Stimulated activated CD4-positive, alpha-beta T cell treated with anti-CD3 and anti-CD28 coated beads, Interleukin-4, amount 100 ng/mL, for 4 hours (primary cell): Measurements from ENCODE around the gene ANO7.
"Not testable (repeated sequence)": the region's sequence is repeated elsewhere in the genome, so short reads cannot be mapped to it uniquely, and the experiment has no call there.

ENCODE experiments used
- DNase-seq, 2 experiments: peaks; one replicate each; pipeline ENCODE4 v3.0.0-alpha.2; 2020

ANO7 gene

GRCh38 chr2:241191081-241191480 is 2.6 kb downstream of the ANO7 start:
- DNase-seq, result no peak

- DNase-seq, result no peak
Measured at GRCh38 chr2:241193271-241193670, 4.8 kb downstream of the ANO7 start.

GRCh38 chr2:241194811-241195210 is 6.3 kb downstream of the ANO7 start:
- no peak for DNase-seq

GRCh38 chr2:241195506-241196130 is 7.1 kb downstream of the ANO7 start:
- DNase-seq, result no peak

- not testable (repeated sequence) for DNase-seq
Measured at GRCh38 chr2:241197246-241197645, 8.8 kb downstream of the ANO7 start.

DNA sequence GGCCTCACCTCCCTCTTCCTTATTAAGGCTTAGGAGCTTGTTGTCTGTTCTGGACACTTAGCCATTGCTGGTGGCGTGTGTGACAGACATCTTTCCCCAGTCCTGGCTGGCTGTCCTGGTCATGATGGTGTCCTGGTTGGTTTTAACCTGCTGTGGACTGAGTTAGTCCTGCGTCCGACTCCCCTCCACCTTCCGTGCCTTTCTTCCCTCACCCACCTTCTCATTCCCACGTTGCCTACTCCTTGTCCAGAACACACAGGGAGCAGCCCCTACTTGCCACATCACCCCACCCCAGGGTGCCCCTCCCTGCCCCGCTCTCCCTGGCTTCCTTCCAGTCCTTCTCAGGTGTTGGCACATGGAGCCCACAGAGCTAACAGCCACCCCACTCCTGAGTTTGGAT is 9.5 kb downstream of the ANO7 start:
- no peak for DNase-seq

- no peak for DNase-seq
Measured at GRCh38 chr2:241198381-241199279, 10.2 kb downstream of the ANO7 start.

- DNase-seq, result no peak
Measured at GRCh38 chr2:241199286-241199685, 10.8 kb downstream of the ANO7 start.

DNA sequence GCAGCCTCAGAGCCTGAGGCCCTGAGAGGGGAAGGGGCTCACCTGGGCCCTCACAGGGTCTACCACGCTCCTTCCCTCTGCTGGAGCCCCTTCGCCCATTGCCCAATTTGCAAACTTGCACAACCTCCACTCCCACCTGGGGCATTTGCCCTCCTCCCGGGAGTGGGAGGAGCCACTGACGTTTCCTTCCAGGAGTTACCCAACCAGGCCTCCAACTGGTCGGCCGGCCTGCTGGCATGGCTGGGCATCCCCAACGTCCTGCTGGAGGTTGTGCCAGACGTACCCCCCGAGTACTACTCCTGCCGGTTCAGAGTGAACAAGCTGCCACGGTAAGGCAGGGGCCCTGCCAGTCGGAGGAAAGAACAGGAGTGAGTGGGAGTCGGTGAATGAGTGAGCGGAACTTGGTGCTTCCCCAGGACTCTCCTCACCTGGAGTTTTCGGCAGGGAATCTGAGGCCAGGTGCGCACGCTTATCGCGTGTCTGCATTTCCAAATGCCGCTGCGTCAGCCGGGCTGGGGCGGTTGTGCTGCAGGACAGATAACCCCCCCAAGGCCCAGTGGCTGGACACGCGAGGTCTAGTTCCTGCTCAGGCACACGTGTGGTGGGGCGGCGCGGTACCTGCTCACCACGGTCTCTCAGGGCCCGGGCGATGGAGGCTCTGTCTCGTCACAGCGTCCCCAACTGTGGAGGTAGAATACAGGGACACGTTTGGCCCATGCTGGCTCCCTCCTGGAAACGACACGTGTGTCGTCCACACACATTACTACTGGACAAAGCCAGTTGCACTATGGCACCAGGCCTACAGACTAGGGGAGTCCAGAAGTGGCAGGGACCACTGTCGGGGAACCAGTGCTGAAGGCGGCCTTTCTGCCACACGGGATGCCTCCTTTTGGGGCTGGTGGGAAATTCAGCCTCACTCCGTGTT is 11.7 kb downstream of the ANO7 start:
- DNase-seq, result no peak

GRCh38 chr2:241200822-241201395 is 12.4 kb downstream of the ANO7 start:
- no peak for DNase-seq

DNA sequence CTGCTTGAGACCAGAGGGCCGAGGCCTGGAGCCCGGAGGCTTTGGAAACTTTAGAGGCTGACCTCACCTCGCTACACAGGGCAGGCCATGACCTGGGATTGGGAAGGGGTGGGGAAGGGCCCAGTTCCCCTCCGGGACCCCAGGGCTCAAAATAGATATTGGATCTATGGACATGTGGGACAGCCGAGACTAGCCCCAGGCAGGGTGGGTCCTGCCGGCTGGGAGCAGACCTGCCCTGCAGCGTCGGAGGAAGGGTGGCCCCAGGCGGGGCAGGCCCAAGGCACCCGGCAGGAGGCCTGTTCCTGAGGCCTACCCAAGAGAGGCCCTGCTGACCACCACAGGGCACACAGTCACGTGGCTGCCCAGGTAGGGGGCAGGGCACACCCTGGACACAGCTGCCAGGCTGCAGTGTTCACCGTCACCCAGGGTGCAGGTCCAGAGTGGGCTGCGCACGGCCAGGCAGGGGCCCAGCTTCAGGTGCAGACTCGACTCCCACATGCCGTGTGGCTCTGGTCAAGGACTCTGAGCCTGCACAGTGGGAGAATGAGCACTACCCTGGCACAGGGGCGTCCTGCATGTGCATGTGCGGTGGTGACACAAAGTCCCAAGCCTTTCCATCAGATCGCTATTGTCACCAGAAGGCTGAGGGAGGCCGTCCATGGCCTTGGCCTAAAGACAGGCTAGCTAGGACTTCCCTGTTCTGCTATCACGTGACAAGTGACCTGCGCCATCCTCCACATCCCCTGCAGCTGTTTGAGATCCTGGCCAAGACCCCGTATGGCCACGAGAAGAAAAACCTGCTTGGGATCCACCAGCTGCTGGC is 13.2 kb downstream of the ANO7 start:
- DNase-seq, result no peak

DNA sequence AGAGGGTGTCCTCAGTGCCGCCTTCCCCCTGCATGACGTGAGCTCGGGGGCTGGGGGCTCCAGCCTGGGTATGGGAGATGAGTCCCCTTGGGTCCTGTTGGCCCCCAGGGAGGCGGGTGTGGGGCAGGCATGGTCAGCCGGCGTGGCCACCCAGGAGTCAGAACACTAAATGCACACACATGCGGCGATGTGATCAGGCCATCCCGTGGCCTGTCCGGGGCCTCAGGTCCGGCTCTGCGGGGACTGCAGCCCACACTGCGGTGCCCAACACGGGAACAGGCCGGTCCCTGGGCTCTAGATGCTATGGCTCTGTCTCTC is 13.8 kb downstream of the ANO7 start:
- no peak for DNase-seq

DNA sequence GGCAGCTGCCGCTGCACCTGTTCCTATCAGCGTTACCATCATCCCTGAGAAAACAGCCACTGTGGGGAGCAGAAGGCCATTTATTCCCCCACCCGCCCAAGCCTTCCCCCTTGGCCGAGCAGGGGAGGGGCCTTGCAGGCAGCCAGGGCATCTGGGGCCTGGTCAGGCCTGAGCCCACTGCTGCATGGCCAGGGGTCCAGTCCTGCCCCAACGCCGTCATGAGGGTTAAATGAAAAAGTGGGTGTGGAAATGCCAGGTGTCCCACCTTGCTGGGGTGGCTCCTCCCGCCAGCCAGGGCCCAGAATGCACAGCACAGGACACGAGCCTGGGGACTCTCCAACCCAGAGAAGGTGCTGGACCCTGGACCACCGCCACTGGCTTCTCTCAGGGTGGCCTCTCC is 14.2 kb downstream of the ANO7 start:
- DNase-seq, result no peak

DNA sequence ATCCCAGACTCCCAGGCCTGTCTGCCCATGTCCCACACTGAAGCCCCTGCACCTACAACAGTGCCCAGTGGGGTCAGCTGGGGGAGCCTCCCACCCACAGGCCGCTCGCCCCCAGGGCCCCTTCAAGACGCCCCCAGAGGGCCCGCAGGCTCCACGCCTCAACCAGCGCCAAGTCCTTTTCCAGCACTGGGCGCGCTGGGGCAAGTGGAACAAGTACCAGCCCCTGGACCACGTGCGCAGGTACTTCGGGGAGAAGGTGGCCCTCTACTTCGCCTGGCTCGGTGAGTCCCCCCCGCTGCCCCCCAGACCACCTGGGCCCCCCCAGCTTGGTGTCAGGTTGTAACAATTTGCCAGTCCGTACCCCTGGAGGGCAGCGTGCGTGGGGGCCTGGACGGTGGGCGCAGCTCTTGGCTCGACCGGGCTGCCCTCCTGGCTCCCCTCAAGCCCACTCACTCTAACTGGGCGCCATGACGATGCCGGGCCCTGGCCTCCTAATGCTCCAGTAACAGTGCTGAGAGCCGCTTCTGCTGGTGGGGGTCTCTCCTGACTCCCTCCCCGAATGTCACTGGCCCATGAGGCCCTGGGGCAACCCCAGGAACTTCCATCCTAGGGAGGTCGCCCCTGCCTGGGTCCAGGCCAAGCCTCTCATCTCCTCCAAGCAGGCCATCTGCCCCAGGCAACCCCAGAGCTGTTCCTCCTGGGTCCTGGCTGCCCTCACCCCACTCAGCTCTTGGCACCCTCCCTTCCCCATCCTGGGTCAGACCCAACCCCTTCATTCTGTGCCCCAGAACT is 14.9 kb downstream of the ANO7 start:
- DNase-seq, result no peak

DNA sequence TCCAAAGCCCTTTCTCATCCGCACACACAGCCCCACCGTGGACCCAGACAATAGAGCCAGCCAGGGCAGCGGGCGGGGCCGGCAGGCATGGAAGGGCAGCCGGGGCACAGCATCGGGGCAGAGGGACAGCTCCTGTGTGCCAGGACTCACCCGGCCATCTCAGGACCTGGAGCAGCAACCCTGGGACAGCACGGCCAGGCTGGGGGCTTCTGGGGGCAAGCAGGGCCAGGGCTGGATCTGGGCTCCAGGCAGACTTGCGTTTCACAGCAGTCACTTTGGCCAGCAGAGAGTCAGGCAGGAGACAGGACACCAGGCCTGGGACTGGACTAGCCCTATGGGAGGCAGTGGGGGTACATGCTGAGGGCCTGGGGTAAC is 15.5 kb downstream of the ANO7 start:
- DNase-seq, result no peak

GRCh38 chr2:241204490-241204889 is 16.0 kb downstream of the ANO7 start:
- no peak for DNase-seq

DNA sequence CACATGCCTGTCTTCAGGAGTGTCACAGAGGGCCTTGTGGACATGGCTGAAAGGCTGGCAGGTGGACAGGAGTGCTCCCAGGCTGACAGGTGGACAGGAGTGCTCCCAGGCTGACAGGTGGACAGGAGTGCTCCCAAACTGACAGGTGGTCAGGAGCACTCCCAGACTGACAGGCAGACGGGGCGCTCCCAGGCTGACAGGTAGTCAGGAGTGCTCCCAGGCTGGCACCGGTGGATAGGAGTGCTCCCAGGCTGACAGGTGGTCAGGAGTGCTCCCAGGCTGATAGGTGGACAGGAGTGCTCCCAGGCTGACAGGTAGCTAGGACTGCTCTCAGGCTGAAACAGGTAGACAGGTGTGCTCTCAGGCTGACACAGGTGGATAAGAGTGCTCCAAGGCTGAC is 16.6 kb downstream of the ANO7 start:
- DNase-seq, result no peak

DNA sequence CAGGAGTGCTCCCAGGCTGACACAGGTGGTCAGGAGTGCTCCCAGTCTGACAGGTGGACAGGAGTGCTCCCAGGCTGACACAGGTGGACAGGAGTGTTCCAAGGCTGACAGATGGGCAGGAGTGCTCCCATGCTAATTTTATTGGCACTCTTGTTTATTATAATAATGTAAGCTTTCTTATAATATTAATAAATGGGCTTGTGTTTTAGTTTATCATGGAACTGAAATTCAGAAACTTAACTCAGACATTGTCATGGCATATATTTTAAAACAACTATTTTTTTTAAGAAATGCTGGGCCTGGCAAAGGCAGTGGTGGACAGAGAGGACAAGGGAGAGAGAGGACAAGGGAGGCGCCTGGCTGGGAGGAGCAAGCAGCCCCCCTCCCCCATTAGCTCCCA is 18.7 kb downstream of the ANO7 start:
- DNase-seq, result no peak

DNA sequence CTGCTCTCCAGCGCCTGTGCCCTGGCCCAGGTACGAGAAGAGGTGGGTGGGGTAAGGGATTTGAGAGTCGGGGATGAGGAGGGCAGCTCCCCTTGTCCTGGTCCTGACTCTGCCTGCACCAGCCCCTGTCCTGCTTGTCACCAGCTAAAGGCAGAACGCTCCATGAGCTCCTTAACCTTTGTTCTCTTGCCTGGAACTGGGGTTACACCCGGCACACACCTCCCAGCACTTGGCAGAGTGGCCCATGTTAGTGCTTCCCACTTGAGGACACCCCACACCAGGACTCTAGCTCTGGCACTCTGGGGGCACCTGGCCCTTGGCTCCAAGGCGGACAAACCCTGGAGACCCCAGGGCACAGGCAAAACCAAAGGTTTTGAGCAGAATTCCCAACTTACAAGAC is 19.2 kb downstream of the ANO7 start:
- no peak for DNase-seq

DNA sequence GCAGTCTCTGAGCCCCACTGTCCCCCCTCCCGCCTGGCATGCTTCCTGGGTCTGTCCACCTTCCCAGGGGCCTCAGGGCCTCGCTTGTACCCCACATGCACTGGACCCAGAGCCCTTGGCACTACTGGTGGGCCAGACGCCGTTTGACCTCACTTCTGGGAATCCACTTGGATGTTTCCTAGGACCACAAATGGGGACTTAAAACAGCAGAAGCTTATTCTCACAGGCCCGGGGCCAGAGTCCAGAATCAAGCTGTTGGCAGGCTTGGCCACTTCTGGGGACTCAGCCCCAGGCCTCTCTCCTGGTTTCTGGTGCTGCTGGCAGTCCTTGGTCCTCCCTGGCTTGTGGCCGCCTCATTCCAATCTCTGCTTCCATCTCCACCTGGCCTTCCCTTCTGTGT is 19.6 kb downstream of the ANO7 start:
- DNase-seq, result no peak

DNA sequence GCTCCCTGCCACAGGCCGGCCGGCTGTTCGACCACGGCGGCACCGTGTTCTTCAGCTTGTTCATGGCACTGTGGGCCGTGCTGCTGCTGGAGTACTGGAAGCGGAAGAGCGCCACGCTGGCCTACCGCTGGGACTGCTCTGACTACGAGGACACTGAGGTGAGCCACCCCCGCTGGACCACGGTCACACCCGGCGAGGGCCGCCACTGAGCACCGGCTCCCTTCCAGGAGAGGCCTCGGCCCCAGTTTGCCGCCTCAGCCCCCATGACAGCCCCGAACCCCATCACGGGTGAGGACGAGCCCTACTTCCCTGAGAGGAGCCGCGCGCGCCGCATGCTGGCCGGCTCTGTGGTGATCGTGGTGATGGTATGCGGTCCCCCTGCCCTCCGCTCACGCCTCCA is 20.8 kb downstream of the ANO7 start:
- DNase-seq, result no peak

GRCh38 chr2:241211276-241211675 is 22.8 kb downstream of the ANO7 start:
- DNase-seq, result no peak
